GM12878 (cell line): ENCODE results near the gene COBLL1.

Experiments used
- CEBPZ ChIP-seq: fragments of 150-350 bp; IDR thresholded peaks from 2 replicates; pipeline ENCODE4 v1.6.1; 2016; ENCODE audit warnings: low read depth, low read length
- DPF2 ChIP-seq: fragments of 450-650 bp; IDR thresholded peaks from 2 replicates; pipeline ENCODE4 v1.6.1; 2017; ENCODE audit warnings: mild to moderate bottlenecking
- POLR2A ChIP-seq: IDR thresholded peaks from 2 replicates; pipeline ENCODE4 v1.6.1; 2011; ENCODE audit warnings: low read depth, mild to moderate bottlenecking, low read length
- TCF7 ChIP-seq: IDR thresholded peaks from 2 replicates; pipeline ENCODE4 v1.6.1; 2014; ENCODE audit warnings: antibody characterized with exemption, borderline replicate concordance

GRCh38 chr2:164782323-164782722 is 59.3 kb downstream of the COBLL1 start:
- TF ChIP-seq TCF7 (no peak), POLR2A (no peak), DPF2 (no peak), CEBPZ (no peak)
